ENCODE results near the gene TGM1. TPM values are rescaled to one million over a fixed set of nuclear protein-coding genes. Genes with fewer than 3 reads are reported as not detected.

Gene TGM1
- total RNA-seq, 1 experiment from 2014 or later = 2.9 TPM

GRCh38 chr14:24211311-24211710, 51.7 kb downstream of the TGM1 start:
- no peak overlapping the region for H3K9ac ChIP-seq (ENCODE audit: extremely low read depth, insufficient read length, low read length)
- H3K18ac ChIP-seq (ENCODE audit: insufficient read length, low read depth, low read length) = no peak overlapping the region
- no peak overlapping the region for H3K4me2 ChIP-seq (ENCODE audit: insufficient read depth, insufficient read length, low read length)
- H2BK5ac ChIP-seq (ENCODE audit: insufficient read length, low read length) = no peak overlapping the region
- Mint-ChIP-seq H3K4me3 (0 out of 5 replicates have a peak overlapping the region, but pooled peaks of 1 of the 2 experiments have one; percentile 96), H3K9me3 (no peaks in the 10 kb centered on the region; a peak in 1 of 5 replicates), H3K27ac (no peak overlapping the region), H3K36me3 (ENCODE audit: insufficient read depth in 1 of 3, low read depth in 3 of 3) (peaks cover 23 to 50% (median 39%) of the 10 kb centered on the region in 3 experiments; a peak in 6 of 7 replicates), H3K4me1 (peaks cover 18 to 26% of the 10 kb centered on the region in 2 experiments), H3K27me3 (ENCODE audit: low read depth) (no peaks in the 10 kb centered on the region; the same call in 1 of the 2 replicates)
- no peak overlapping the region for H2BK20ac ChIP-seq (ENCODE audit: low read depth, low read length, poor library complexity, severe bottlenecking)
- H3K27me3 ChIP-seq (ENCODE audit: insufficient read depth, low read length) = no peaks in the 10 kb centered on the region
- H3K27ac ChIP-seq (ENCODE audit: insufficient read length, low read depth, low read length) = no peak overlapping the region
- WGBS (ENCODE audit: extremely low coverage, insufficient read length, low lambda C conversion rate) = no CpG with 5 or more reads among the region's 6 CpGs
- no peaks in the 10 kb centered on the region for H4K20me1 ChIP-seq (ENCODE audit: control insufficient read depth, insufficient read depth, insufficient read length)
- no peak overlapping the region for H3K14ac ChIP-seq (ENCODE audit: insufficient read depth, low read length)
- H3K4me1 ChIP-seq (ENCODE audit: insufficient read depth, low read length) = no peaks in the 10 kb centered on the region
- peaks cover 11% of the 10 kb centered on the region for H3K23me2 ChIP-seq (ENCODE audit: insufficient read length, low read depth, low read length, poor library complexity, severe bottlenecking)
- TF ChIP-seq CTCF (conservative IDR thresholded peaks at IDR 0.05) = no peak
- H2AFZ ChIP-seq (ENCODE audit: low read length) = no peak overlapping the region
- H2AK5ac ChIP-seq (ENCODE audit: insufficient read length, low read length) = no peak overlapping the region
- H3K23ac ChIP-seq (ENCODE audit: insufficient read length, low read depth, low read length) = no peak overlapping the region
- no peak overlapping the region for H3T11ph ChIP-seq (ENCODE audit: low read length)
- no peak overlapping the region for H4K8ac ChIP-seq (replicated peaks; ENCODE audit: insufficient read length, low read depth, low read length)
- H2BK120ac ChIP-seq (ENCODE audit: low read depth, low read length, poor library complexity, severe bottlenecking) = no peak overlapping the region
- no peak overlapping the region for H4K5ac ChIP-seq (ENCODE audit: insufficient read length, low read depth, low read length)
- no peak overlapping the region for H3K56ac ChIP-seq (ENCODE audit: insufficient read length, low read depth, low read length)
- no peak overlapping the region for H2BK12ac ChIP-seq (ENCODE audit: insufficient read length, low read depth, low read length)
- DNase-seq = no peak
- H3K9me3 ChIP-seq (ENCODE audit: control insufficient read depth, low read depth, low read length) = no peaks in the 10 kb centered on the region
- no peak overlapping the region for H4K91ac ChIP-seq (ENCODE audit: insufficient read length, low read depth, low read length)
- no peak overlapping the region for H3K4ac ChIP-seq (ENCODE audit: low read depth, low read length)
- H3K79me1 ChIP-seq (ENCODE audit: insufficient read depth, low read depth, low read length, poor library complexity, severe bottlenecking) = no peaks in the 10 kb centered on the region
- no peaks in the 10 kb centered on the region for H3K79me2 ChIP-seq (ENCODE audit: insufficient read depth, low read length)
- no peak overlapping the region for H2BK15ac ChIP-seq (ENCODE audit: low read depth, low read length)
